Adrenal gland (tissue), 12 donors: ENCODE measurements around the gene CNTNAP2. TPM values are rescaled to one million over a fixed set of nuclear protein-coding genes. Genes with fewer than 3 reads are reported as not detected.

ENCODE experiments used
- DNase-seq, 7 donors: peaks; one replicate each; pipeline ENCODE4 v3.0.0-alpha.2; 2019 to 2020
- H3K27ac ChIP-seq, 5 donors: fragments of 200-600 bp; sonication (generic) in 4 of 5; 1 replicate in 3 of 5; 2 replicates in 2 of 5; pipeline versions ENCODE4 v1.5.1 to v1.8.0; 2016 to 2020; ENCODE audit warnings: mild to moderate bottlenecking in 1 of 5
- H3K27me3 ChIP-seq: fragments of 200-600 bp; 2 replicates; pipeline ENCODE4 v1.8.0; 2021
- H3K36me3 ChIP-seq, 2 donors: fragments of 200-600 bp; replicated peaks in 1 of 2; 1 replicate in 1 of 2; 2 replicates in 1 of 2; pipeline versions ENCODE4 v1.5.1 to v1.8.0; 2018 to 2022
- H3K4me1 ChIP-seq, 2 donors: fragments of 200-600 bp; replicated peaks in 1 of 2; 1 replicate in 1 of 2; 2 replicates in 1 of 2; pipeline versions ENCODE4 v1.5.1 to v1.8.0; 2018 to 2021
- H3K4me3 ChIP-seq, 4 donors: fragments of 200-600 bp; sonication (generic) in 3 of 4; one replicate each; pipeline ENCODE4 v1.5.1; 2016 to 2018
- H3K9me3 ChIP-seq, 3 donors: fragments of 200-600 bp; sonication (generic) in 1 of 3; replicated peaks in 1 of 3; 1 replicate in 2 of 3; 2 replicates in 1 of 3; pipeline versions ENCODE4 v1.5.1 to v1.8.0; 2016 to 2021
- POLR2A ChIP-seq, 2 donors: fragments of 450-650 bp; IDR thresholded peaks; one replicate each; pipeline ENCODE4 v1.6.1; 2017; ENCODE audit warnings: antibody characterized with exemption in 2 of 2, mild to moderate bottlenecking in 2 of 2, moderate library complexity in 1 of 2
- WGBS, 4 donors: extraction: QIAGEN DNeasy Blood & Tissue Kit in 2 of 4; methylation state at CpG; one replicate each; pipeline versions ENCODE4 v1.1.5 to v1.1.7; 2013 to 2017; 5-methylcytosine and 5-hydroxymethylcytosine counted together
- intact Hi-C, 2 donors: fragments of 100-400 bp; cut with DNase I; formaldehyde crosslinking; loops; one replicate each; pipeline versions ENCODE4 v1.14.1 to v1.15.0; 2022 to 2023
- polyA plus RNA-seq, 3 donors: library from polyadenylated mRNA; stranded (reverse); fragments of 200-250 nt in 2 of 3; fragments of 350-450 nt in 1 of 3; fragmentation: Illumina TruSeq in 1 of 3; extraction: RNeasy Lipid Tissue Mini Kit (QIAGEN cat#74804) in 1 of 3; gene quantifications; one replicate each; pipeline ENCODE4 v1.2.3, GENCODE V29; 2013 to 2014
- total RNA-seq, 9 donors: library from RNA; depleted of rRNA in 4 of 9; stranded (reverse); fragments of >200 nt in 4 of 9; fragments of 120-200 nt in 1 of 9; fragmentation: NEBNext Ultra II Directional in 1 of 9; extraction: Animal tissue kit (Norgen Biotek cat#: 25700) in 1 of 9; gene quantifications; one replicate each; pipeline versions ENCODE4 v1.1.0 to v1.2.4, GENCODE V29; 2013 to 2023
- TF ChIP-seq, protein P1 (sequence below), 6 experiments: fragments of 450-650 bp in 4 of 6; fragments of 200-600 bp in 2 of 6; sonication (generic) in 1 of 6; IDR thresholded peaks; 1 replicate in 5 of 6; 2 replicates in 1 of 6; pipeline versions ENCODE4 v1.5.1 to v1.8.0; 2016 to 2021; ENCODE audit warnings: antibody characterized with exemption in 6 of 6, mild to moderate bottlenecking in 2 of 6, moderate library complexity in 1 of 6
- donor health status: healthy with polysubstance abuse.
- donor health status: Bipolar disorder and iron deficiency.
- donor health status: DM: yes; HTN: yes; CAD: no.
- donor health status: DM: no; HTN: no; CAD: no.
- donor health status: DM: no; HTN: no; CAD: no.
- donor health status: DM: yes; HTN: yes; CAD: no.

CNTNAP2 gene
- total and polyA plus RNA-seq, 12 donors = 0.14 to 6.3 (median 1.8) TPM; not detected in 2

DNA sequence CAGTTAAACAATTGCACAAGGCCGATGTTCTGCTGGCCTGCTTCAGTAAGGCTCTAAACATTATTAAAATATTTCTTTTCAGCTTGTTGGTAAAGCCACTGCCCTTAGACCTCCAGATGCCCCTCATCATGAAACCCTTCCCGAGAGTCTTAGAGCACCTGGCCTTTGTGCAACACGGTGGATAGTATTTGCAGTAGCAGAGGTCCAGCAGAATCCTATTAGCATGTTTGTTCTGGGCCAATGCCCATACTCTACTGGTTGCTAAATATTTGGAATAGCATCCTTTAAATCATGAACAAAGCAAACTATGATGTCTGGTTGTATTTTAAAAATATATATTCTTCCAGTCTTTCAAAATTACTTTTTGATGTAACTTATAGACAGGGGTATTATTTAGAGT lies 584.6 kb downstream of the CNTNAP2 start:
- Histone ChIP-seq H3K27ac (no peak overlapping the region), H3K36me3 (no peaks in the 10 kb centered on the region), H3K27me3 (no peaks in the 10 kb centered on the region), H3K4me3 (no peak overlapping the region), H3K4me1 (no peaks in the 10 kb centered on the region), H3K9me3 (no peaks in the 10 kb centered on the region)
- no peak for DNase-seq
- WGBS, 4 donors = 38 to 51% (median 43%) methylated on average over 3 of the region's 3 CpGs
- TF ChIP-seq POLR2A (IDR thresholded peaks at IDR 0.05) = no peak
- TF ChIP-seq, protein P1, sequence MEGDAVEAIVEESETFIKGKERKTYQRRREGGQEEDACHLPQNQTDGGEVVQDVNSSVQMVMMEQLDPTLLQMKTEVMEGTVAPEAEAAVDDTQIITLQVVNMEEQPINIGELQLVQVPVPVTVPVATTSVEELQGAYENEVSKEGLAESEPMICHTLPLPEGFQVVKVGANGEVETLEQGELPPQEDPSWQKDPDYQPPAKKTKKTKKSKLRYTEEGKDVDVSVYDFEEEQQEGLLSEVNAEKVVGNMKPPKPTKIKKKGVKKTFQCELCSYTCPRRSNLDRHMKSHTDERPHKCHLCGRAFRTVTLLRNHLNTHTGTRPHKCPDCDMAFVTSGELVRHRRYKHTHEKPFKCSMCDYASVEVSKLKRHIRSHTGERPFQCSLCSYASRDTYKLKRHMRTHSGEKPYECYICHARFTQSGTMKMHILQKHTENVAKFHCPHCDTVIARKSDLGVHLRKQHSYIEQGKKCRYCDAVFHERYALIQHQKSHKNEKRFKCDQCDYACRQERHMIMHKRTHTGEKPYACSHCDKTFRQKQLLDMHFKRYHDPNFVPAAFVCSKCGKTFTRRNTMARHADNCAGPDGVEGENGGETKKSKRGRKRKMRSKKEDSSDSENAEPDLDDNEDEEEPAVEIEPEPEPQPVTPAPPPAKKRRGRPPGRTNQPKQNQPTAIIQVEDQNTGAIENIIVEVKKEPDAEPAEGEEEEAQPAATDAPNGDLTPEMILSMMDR (IDR thresholded peaks at IDR 0.05) = no peak
- intact Hi-C loops = no loop called here

DNA sequence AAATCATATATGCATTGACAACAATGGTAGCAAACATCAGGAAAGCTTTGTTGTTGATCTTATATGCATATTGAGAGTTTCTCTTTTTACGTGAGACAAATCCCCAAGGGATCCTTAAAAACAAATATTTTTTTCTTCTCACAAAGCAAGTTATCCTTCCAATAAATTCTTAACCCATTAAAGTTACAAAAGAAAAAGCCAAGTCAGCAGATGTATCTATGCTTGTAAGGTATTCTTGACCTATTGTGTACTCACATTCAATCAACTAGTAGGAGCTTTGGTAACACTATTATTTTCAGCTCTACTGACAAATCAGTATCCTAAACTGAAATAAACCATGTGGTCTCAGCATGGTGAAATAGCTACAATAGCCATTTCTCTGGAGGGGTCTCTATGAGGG lies 586.3 kb downstream of the CNTNAP2 start:
- no peak for DNase-seq
- intact Hi-C loops = no loop called here
- WGBS, 4 donors = 63 to 74% (median 67%) methylated on average over 1 of the region's 1 CpG

DNA sequence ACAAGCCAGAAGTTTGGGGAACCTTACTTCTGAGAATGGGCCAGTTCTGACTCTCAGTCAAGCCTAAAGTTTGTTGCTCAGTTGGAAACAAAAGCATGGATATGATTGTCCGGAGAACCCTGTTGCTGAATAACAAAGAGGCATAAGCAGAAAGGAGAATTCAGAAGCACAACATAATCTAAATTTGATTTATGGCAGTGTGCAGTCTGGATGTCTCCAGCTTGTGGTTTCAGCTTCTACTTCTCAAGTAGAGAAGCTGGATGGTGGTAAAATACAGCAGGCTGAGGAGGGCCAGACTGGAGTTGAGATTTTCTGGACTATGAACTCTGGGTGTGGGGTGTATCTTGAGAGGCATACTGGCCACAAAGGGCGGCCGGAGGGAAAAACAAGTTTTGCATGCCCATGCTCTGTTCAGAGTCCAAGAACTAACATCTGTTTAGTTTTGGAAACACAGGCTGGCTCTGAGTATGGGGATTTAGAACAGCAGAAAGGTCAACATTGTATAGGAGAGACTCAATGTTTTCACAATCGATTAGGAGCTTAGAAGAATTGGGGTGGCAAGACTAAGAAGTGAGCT lies 592.9 kb downstream of the CNTNAP2 start:
- no peak overlapping the region for H3K27ac ChIP-seq
- no peaks in the 10 kb centered on the region for H3K9me3 ChIP-seq
- no peaks in the 10 kb centered on the region for H3K4me1 ChIP-seq
- H3K36me3 ChIP-seq = no peaks in the 10 kb centered on the region
- intact Hi-C loops = no loop called here
- DNase-seq = no peak
- no peak overlapping the region for H3K4me3 ChIP-seq
- WGBS, 4 donors = 53 to 78% (median 73%) methylated on average over 4 of the region's 4 CpGs
- H3K27me3 ChIP-seq = no peaks in the 10 kb centered on the region
- TF ChIP-seq POLR2A (IDR thresholded peaks at IDR 0.05) = no peak
- TF ChIP-seq, protein P1 (IDR thresholded peaks at IDR 0.05) = no peak

More for the DNA sequence above, 586.3 kb downstream of the CNTNAP2 start:
- no peak overlapping the region for H3K27ac ChIP-seq
- H3K36me3 ChIP-seq = no peaks in the 10 kb centered on the region
- H3K4me3 ChIP-seq = no peak overlapping the region
- no peaks in the 10 kb centered on the region for H3K4me1 ChIP-seq
- no peak for TF ChIP-seq POLR2A (IDR thresholded peaks at IDR 0.05)
- TF ChIP-seq, protein P1 (IDR thresholded peaks at IDR 0.05) = no peak
- H3K9me3 ChIP-seq = no peaks in the 10 kb centered on the region
- no peaks in the 10 kb centered on the region for H3K27me3 ChIP-seq

GRCh38 chr7:146713205-146713604 lies 596.6 kb downstream of the CNTNAP2 start:
- Histone ChIP-seq H3K36me3 (no peaks in the 10 kb centered on the region), H3K27me3 (no peaks in the 10 kb centered on the region), H3K9me3 (no peaks in the 10 kb centered on the region), H3K4me1 (no peaks in the 10 kb centered on the region), H3K4me3 (no peak overlapping the region), H3K27ac (no peak overlapping the region)
- DNase-seq = no peak
- intact Hi-C loops = no loop called here
- WGBS, 4 donors = 66 to 83% (median 79%) methylated on average over 1 of the region's 1 CpG
- no peak for TF ChIP-seq POLR2A (IDR thresholded peaks at IDR 0.05)
- TF ChIP-seq, protein P1 (IDR thresholded peaks at IDR 0.05) = no peak
